HG03066 (cell line): ENCODE data around the gene FUCA2.
"Not testable (repeated sequence)": the region's sequence is repeated elsewhere in the genome, so short reads cannot be mapped to it uniquely, and the experiment has no call there.

Source experiments
- ATAC-seq: cut with Tn5 transposase; IDR thresholded peaks from one replicate; pipeline ENCODE4 v1.9.1; 2021; ENCODE audit warnings: low read depth; ENCODE audit not compliant: unreplicated experiment

The FUCA2 gene

DNA sequence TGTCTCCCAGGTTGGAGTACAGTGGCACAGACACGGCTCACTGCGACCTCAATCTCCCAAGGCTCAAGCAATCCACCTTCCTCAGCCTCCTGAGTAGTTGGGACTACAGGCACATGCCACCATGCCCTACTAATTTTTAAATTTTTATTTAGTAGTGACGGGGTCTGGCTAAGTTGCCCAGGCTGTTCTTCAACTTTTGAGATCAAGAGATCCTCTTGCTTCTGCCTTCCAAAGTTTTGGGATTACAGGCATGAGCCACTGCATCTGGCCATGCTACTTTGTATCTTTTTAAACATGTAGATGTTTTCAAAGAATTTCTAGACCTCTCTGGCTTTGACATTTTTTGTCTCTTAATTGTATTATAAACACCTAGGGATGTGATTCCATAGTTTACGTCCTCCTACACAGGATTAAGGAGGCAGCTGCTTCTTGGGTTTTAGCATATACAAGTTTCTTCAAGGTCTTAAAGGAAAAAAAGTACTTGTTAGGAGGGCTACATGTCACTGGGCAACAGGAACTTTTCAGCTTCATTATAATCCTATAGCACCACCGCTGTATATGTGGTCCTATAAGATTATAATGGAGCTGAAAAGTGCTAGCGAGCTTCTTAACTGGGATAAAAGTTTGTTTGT, 62.3 kb downstream of the FUCA2 start:
- ATAC-seq: no peak

DNA sequence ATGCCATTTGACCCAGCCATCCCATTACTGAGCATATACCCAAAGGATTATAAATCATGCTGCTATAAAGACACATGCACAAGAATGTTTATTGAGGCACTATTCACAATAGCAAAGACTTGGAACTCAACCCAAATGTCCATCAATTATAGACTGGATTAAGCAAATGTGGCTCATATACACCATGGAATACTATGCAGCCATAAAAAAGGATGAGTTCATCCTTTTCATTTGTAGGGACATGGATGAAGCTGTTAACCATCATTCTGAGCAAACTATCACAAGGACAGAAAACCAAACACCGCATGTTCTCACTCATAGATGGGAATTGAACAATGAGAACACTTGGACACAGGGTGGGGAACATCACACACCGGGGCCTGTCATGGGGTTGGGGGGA, 63.7 kb downstream of the FUCA2 start:
- not testable (repeated sequence) for ATAC-seq
